OCI-M1 (cell line): ENCODE data around the gene ZMIZ1.

Source experiments
- DNase-seq: peaks from one replicate; lab custom pipeline; 2025; lab: John Stamatoyannopoulos, UW

ZMIZ1 gene

DNA sequence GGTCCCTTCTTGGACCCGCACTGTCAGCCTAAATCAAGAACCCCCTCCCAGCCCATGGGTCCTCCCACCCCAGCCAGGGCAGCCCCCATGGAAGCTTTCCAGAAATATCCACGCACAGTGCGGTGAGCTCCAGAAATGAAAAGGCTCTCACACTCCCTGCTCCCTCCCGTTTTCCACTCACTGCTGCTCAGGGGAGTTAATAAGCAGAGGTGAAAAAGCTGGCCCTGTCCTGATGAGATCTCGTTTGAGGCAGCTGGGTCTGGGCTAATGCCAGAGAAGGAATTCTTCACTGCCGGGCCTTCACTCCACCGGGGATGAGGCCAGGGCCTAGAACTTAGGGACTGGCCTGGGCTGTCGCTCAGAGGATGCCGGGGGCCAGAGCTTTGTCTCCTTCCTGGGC, 102.2 kb downstream of the ZMIZ1 start:
- DNase-seq = no peak

DNA sequence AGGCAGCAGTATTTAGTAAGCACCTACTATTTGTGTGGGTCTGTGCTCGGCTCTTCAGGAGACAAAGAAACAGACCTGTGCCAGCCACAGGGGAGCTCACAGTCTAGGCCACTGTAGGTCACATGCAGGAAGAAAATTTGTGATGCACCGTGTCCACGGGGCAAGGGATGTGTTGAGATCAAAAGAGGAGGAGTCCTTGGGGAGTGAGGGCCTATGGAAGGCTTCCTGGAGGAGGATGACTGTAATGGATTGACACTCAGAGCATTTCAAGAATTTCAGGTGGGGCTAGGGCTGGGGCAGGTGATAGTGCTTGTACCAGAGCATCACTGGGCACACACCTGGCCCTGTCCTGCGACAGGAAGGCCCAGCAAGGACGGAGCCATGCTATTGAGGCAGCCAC, 102.7 kb downstream of the ZMIZ1 start:
- DNase-seq = no peak

GRCh38 chr10:79172881-79173280, 104.1 kb downstream of the ZMIZ1 start:
- DNase-seq = no peak

DNA sequence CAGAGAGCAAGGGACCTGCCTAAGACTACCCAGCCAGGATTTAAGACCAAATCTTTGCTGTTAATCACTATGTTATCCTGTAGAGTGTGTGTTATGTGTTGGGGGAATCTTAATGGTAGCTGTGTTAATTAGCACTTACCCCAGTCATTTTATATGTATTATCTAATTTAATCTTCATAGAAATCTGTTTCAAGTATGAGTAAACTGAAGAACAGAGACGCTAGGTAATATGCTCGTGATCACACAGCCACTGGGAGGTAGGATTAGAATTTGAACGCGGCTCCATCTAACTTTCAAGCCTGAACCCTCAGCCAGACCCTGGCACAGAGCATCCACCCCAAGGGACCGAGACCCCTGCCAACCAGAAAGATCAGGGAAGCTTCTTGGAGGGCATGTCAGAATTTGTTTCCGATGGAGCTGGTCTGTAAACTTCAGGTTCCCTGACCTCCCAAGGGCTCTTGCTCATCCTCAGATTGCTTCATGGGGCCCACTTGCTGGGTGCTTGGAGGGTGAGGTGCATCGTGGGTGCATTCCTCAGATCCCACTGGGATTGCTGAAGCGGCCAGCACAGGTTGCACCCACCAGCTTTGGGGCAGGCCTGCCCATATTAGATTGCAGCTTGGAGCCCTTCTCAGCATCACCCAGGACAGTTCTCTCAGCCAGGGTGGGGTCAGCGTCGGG, 105.0 kb downstream of the ZMIZ1 start:
- no peak for DNase-seq

DNA sequence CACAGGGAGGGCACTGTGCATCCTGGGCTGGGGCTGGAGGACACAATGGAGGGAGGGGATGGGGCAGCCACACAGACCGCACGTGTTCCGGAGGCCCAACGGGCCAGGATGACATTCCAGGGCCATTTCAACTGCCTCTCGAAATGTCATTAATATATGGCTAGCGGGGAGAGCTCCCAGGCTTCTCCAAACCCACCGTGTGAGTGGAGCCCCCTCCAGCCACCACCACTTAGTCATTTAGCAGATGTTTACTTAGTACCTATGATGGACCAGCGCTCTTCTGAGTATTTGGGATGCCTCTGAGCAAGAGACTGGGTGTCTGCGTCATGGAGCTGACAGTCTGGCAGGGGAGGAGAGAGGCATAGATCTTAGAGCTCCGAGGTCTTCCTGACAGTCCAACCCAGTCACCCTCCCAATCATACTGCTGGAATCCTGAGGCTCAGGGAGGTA, 107.3 kb downstream of the ZMIZ1 start:
- no peak for DNase-seq

- no peak for DNase-seq
These were observed 108.3 kb downstream of the ZMIZ1 start for GRCh38 chr10:79176949-79177602.

DNA sequence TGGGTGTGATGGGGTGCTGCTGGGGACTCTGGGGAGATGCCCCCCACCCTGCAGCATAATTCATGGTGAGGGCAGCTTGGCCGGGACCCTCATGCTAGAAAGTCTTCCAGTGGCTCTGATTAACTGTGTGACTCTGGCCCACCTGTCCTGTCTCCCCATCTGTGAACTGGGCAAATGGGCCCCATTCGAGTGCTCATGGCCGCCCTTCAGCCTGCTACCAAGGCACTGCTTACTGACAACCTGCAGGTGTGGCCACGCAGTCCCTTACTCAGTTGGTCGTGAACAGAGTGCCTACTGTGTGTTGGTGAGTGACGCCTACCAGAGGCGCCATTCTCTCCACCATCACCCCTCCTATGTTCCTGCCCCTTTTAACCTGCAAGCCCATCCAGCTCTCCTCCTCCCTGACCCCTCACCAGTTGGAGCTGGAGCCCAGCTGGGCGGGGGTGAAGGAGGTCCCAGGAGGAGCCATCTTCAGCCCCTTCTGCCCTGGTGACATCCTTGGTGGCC, 109.4 kb downstream of the ZMIZ1 start:
- DNase-seq = no peak

DNA sequence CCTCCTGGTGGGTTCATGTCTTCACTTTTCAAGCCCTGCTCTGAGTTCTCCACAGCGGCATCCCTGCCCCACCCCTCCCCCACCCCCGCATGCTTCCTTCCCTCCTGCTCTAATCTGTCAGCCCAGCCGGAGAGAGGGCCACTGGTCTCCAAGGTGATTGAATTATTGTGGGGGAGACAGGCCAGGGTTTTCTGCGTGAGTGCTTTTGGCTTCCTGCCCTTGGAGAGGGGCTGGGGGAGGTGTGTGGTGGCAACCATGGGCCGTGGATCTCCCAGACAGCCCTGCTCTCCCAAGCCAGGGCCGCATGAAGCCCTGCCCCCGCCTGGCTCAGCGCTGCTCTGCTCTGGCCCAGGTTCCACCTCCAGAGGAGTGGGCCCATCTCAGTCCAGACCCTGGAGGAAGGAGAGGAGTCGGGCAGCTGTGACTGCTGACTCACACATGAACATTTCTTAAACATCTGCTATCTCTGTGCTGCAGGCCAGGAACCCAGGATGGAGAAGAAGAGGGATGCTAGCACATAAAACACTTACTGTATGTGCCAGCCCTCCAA, 109.9 kb downstream of the ZMIZ1 start:
- DNase-seq = peak; percentile 99

DNA sequence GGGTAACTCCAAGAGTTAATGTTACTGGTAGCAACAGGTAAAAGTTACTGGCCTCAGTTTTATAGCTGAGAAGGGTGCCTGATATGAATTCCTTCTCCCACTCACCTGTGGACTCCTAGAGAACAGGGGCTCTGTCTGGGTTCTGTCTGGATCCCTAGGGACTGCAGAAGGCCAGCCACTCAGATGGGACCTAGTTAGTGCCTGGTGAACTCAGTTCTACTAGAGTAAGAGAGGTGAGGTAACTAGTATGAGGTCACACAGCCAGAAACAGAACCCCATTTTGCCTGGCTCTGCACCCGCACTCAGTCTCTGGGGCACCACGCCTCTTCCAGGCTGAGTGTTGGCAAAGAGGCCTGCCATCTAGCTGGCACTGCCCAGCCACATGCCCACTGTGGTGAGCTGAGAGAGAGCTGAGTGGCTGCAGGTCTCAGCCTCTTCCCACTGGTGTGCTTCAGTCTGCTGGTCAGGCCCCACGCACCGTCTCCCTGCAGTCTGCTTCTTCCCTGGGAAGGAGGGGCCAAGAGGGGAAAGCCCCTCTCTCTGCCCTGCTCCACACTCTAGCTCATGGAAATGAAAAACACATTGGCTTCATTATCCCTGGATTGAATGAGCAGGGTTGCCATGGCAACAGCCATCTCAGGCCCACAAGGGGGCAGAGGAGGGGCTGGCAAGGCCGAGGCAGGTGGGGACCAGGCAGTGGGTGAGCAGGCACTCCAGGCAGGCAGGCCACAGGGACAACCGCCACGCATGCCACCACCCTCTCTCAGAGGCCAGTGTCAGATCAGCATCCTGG, 110.6 kb downstream of the ZMIZ1 start:
- DNase-seq = no peak

DNA sequence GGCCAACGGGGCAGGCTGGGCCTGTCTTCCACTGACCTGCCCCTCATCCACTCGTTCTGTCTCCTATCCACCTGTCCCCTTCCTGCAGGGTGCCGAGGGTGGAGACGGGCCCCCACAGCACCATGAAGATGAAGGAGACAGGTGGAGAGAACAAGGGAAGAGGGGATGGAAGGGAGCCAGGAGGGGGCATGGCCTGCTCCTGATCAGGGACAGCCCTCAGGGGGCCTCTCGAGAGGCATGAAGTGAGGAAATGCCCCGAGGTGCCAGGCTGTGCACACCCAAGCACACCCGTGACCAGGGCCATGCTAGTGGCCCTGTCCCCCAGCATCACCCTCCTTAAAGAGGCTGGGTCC, 111.2 kb downstream of the ZMIZ1 start:
- no peak for DNase-seq

DNA sequence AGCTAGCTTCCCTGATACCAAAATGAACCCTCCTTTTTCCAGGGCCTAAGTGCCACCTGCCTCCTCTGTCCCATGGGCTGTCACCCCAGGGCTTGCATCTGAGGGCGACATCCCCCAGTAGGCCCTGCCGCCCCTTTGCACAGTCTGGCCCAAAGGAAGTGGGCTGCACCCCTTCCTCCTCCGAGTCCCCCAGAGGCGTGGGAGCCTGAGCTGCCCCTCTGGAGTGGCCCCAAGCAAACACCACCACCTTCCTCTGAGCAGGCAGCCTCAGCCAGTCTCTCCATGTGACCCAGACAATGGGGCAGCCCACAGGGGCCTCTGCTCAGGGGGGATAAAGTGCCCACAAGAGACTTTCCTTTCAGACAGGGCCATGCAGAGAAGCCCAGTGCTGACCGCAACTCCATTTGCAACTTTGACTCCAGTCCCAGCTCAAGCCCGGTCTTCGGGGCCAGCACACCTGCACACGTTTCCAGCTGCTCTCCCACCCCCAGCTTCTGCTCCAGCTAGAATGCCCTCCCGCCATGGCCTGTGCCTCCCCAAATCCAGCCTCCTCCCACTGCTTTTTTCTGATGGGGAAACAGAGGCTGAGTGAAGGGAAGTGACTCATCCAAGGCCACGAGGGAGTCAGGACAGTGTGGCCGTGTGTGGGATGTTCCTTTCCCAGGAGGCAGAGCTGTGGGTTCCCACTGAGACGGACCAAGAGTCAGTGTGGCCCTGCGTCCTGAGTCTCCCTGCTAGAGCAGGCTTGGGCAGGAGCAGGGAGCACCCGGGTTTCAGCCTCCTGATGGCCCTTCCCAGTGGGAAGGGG, 111.9 kb downstream of the ZMIZ1 start:
- DNase-seq = no peak

GRCh38 chr10:79181227-79181626, 112.5 kb downstream of the ZMIZ1 start:
- no peak for DNase-seq

DNA sequence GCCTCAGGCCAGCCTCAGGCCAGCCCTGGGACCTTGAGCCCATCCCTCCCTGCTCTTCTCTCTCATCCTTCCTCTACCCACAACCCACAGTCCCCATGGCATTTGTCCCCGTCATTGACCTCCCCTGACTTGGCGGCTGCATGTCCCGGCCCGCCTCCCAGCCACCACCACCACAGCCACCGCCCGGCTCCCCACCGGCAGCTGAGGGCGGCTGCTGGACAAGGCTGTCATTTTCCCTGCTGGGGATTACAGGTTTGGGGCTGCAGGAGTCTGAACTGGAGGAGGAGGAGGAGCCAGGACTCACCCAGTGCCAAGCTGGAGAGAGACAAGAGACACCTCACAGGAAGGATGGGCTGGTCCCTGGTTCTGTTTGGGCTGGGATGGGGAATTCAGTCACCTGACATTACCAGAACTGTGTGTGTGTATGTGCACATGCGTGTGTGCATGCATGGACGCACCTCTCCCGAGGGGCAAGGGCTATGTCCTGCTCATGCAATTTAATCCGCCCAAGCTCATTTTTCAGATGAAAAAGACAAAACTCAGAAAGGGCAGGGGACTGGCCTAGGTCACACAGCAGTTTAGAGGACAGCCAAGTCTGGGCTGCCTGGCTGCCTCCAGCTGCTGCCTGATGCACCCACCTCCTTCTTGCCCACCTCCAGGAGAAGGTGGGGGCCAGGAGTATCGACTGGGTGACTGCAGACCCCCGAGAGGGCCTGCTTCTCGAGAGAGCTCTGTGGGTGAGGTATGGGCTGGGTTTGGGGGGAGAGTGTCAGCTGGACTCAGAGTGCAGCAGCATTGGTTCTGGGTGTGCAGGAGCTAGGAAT, 113.1 kb downstream of the ZMIZ1 start:
- no peak for DNase-seq

- no peak for DNase-seq
These were observed 114.2 kb downstream of the ZMIZ1 start for GRCh38 chr10:79182781-79183467.

DNA sequence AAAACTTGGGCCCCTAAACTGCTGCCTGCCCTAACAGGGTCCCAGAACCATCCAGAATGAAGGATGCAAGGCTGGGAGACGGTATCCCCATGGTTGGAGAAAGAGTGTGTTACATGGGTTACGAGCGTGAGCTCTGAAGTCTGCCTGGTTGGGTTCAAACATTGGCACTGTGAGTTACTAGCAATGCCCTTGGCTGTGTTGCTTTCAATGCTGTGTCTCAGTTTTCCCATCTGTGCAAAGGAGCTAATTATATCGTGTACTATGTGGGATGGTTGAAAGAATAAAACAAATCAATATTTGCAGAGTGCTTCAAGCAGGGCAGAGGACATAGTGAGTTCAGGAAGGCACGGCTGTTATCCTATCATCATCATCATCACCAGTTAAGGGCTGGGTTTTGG, 114.7 kb downstream of the ZMIZ1 start:
- DNase-seq = no peak

DNA sequence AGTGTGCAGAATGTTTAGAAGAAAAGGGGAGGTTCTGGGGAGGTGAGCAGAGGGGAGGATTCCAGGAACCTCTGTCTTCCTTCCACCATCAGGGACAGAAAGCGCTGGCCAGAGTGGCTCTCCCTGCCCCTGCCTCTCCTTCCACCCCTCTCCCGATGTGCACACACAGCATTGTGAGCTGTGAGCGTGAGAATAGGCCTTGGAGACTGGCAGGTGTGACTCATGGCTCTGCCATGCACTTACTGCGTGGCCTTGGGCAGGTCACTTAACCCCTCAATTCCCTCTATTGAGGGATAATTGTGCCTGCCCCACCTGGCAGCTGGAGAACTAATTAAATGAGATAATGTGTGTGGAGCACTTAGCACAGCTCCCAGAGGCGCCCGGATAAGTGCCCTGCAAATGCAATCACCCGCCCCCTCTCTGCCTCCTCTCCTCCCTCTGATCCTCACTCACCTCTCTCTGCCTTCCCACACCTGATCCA, 115.4 kb downstream of the ZMIZ1 start:
- no peak for DNase-seq

GRCh38 chr10:79184657-79185056, 115.9 kb downstream of the ZMIZ1 start:
- no peak for DNase-seq

GRCh38 chr10:79185067-79185774, 116.5 kb downstream of the ZMIZ1 start:
- DNase-seq = no peak

GRCh38 chr10:79185796-79186374, 117.1 kb downstream of the ZMIZ1 start:
- no peak for DNase-seq
